8988T (cell line): ENCODE data around the gene CYB5A.

Experiments
- DNase-seq: peaks from one replicate; pipeline ENCODE4 v3.0.0; 2011

Gene CYB5A

GRCh38 chr18:74242438-74243096 lies 49.2 kb downstream of the CYB5A start:
- no peak for DNase-seq

- DNase-seq: no peak
Measured at GRCh38 chr18:74241970-74242369, 49.8 kb downstream of the CYB5A start.

GRCh38 chr18:74241426-74241825 lies 50.3 kb downstream of the CYB5A start:
- no peak for DNase-seq

GRCh38 chr18:74239567-74239966 lies 52.2 kb downstream of the CYB5A start:
- DNase-seq: no peak

- no peak for DNase-seq
Measured at GRCh38 chr18:74234326-74235171, 57.2 kb downstream of the CYB5A start.

- DNase-seq: no peak
Measured at GRCh38 chr18:74233933-74234325, 57.8 kb downstream of the CYB5A start.

- DNase-seq: no peak
Measured at GRCh38 chr18:74230922-74231714, 60.6 kb downstream of the CYB5A start.

GRCh38 chr18:74229891-74230290 lies 61.9 kb downstream of the CYB5A start:
- no peak for DNase-seq

- DNase-seq: no peak
Measured at GRCh38 chr18:74229005-74229404, 62.8 kb downstream of the CYB5A start.

GRCh38 chr18:74228312-74228711 lies 63.5 kb downstream of the CYB5A start:
- no peak for DNase-seq

- DNase-seq: no peak
Measured at GRCh38 chr18:74226666-74227065, 65.1 kb downstream of the CYB5A start.

- DNase-seq: no peak
Measured at GRCh38 chr18:74226156-74226555, 65.6 kb downstream of the CYB5A start.

GRCh38 chr18:74225193-74225840 lies 66.4 kb downstream of the CYB5A start:
- no peak for DNase-seq

GRCh38 chr18:74222710-74223494 lies 68.9 kb downstream of the CYB5A start:
- DNase-seq: no peak

GRCh38 chr18:74221081-74221480 lies 70.7 kb downstream of the CYB5A start:
- no peak for DNase-seq

- no peak for DNase-seq
Measured at GRCh38 chr18:74219056-74219455, 72.7 kb downstream of the CYB5A start.

- no peak for DNase-seq
Measured at GRCh38 chr18:74217476-74218143, 74.2 kb downstream of the CYB5A start.

- no peak for DNase-seq
Measured at GRCh38 chr18:74216661-74217110, 75.1 kb downstream of the CYB5A start.

- DNase-seq: no peak
Measured at GRCh38 chr18:74215863-74216262, 75.9 kb downstream of the CYB5A start.

- no peak for DNase-seq
Measured at GRCh38 chr18:74213429-74213828, 78.3 kb downstream of the CYB5A start.

GRCh38 chr18:74204526-74205152 lies 87.1 kb downstream of the CYB5A start:
- no peak for DNase-seq
